ENCODE results near the gene BMP7. TPM values are rescaled to one million over a fixed set of nuclear protein-coding genes. Genes with fewer than 3 reads are reported as not detected.

BMP7 gene
- total RNA-seq, 2 experiments from 2014 or later: not detected

GRCh38 chr20:57294550-57294949 lies 28.1 kb upstream of the BMP7 start:
- Mint-ChIP-seq H3K9me3 (no peaks in the 10 kb centered on the region), H3K4me3 (no peak overlapping the region), H3K4me1 (ENCODE audit: low read depth) (no peaks in the 10 kb centered on the region), H3K36me3 (ENCODE audit: low read depth) (no peaks in the 10 kb centered on the region), H3K27ac (no peak overlapping the region), H3K27me3 (peaks cover 50% of the 10 kb centered on the region)
- H3K27ac ChIP-seq (ENCODE audit: low read depth in 1 of 2, low read length in 2 of 2): no peak overlapping the region
- H3K4me3 ChIP-seq (ENCODE audit: low read length): no peak overlapping the region
- H3K27me3 ChIP-seq (ENCODE audit: control insufficient read depth in 1 of 2, insufficient read depth in 2 of 2, low read length in 2 of 2): peaks cover 13 to 19% of the 10 kb centered on the region in 2 experiments
- H3K4me1 ChIP-seq (ENCODE audit: insufficient read depth, low read length): no peaks in the 10 kb centered on the region
- ATAC-seq (ENCODE audit: poor library complexity): no peak
- intact Hi-C loops (cut with DNase I, micrococcal nuclease): no loop called here
- no peaks in the 10 kb centered on the region for H3K36me3 ChIP-seq (ENCODE audit: insufficient read depth, low read length)
- POLR2A ChIA-PET: no interaction called here
- TF ChIP-seq CTCF (IDR thresholded peaks at IDR 0.05): no peak
- H3K9me3 ChIP-seq (ENCODE audit: control insufficient read depth in 1 of 2, insufficient read depth in 1 of 2, low read length in 2 of 2): peaks cover 0 to 5% of the 10 kb centered on the region in 2 experiments
- DNase-seq: no peak
- CTCF ChIA-PET: no interaction called here

- peaks cover 49% of the 10 kb centered on the region for H3K27me3 Mint-ChIP-seq
- H3K27ac ChIP-seq (ENCODE audit: low read depth in 1 of 2, low read length in 2 of 2): no peak overlapping the region
- TF ChIP-seq CTCF (IDR thresholded peaks at IDR 0.05): no peak
- no peaks in the 10 kb centered on the region for H3K4me1 Mint-ChIP-seq (ENCODE audit: low read depth)
- H3K4me3 ChIP-seq (ENCODE audit: low read length): no peak overlapping the region
- ATAC-seq (ENCODE audit: poor library complexity): no peak
- no peaks in the 10 kb centered on the region for H3K4me1 ChIP-seq (ENCODE audit: insufficient read depth, low read length)
- peaks cover 18 to 25% of the 10 kb centered on the region in 2 experiments for H3K27me3 ChIP-seq (ENCODE audit: control insufficient read depth in 1 of 2, insufficient read depth in 2 of 2, low read length in 2 of 2)
- no peaks in the 10 kb centered on the region for H3K9me3 Mint-ChIP-seq
- no peak overlapping the region for H3K27ac Mint-ChIP-seq
- DNase-seq: no peak
- H3K9me3 ChIP-seq (ENCODE audit: control insufficient read depth in 1 of 2, insufficient read depth in 1 of 2, low read length in 2 of 2): peaks cover 0 to 5% of the 10 kb centered on the region in 2 experiments
- POLR2A ChIA-PET: no interaction called here
- H3K4me3 Mint-ChIP-seq: no peak overlapping the region
- H3K36me3 ChIP-seq (ENCODE audit: insufficient read depth, low read length): no peaks in the 10 kb centered on the region
- CTCF ChIA-PET: no interaction called here
- no peaks in the 10 kb centered on the region for H3K36me3 Mint-ChIP-seq (ENCODE audit: low read depth)
- intact Hi-C loops (cut with DNase I, micrococcal nuclease): no loop called here
Measured at GRCh38 chr20:57293995-57294394, 27.6 kb upstream of the BMP7 start.

- Histone ChIP-seq H3K36me3 (ENCODE audit: insufficient read depth, low read length) (no peaks in the 10 kb centered on the region), H3K27me3 (ENCODE audit: control insufficient read depth in 1 of 2, insufficient read depth in 2 of 2, low read length in 2 of 2) (peaks cover 19 to 38% of the 10 kb centered on the region in 2 experiments), H3K4me1 (ENCODE audit: insufficient read depth, low read length) (no peaks in the 10 kb centered on the region), H3K27ac (ENCODE audit: low read depth in 1 of 2, low read length in 2 of 2) (no peak overlapping the region), H3K4me3 (ENCODE audit: low read length) (no peak overlapping the region), H3K9me3 (ENCODE audit: control insufficient read depth in 1 of 2, insufficient read depth in 1 of 2, low read length in 2 of 2) (peaks cover 0 to 5% of the 10 kb centered on the region in 2 experiments)
- intact Hi-C loops (cut with DNase I, micrococcal nuclease): no loop called here
- ChIA-PET CTCF (no interaction called here), POLR2A (no interaction called here)
- Mint-ChIP-seq H3K27ac (no peak overlapping the region), H3K27me3 (peaks cover 59% of the 10 kb centered on the region), H3K36me3 (ENCODE audit: low read depth) (no peaks in the 10 kb centered on the region), H3K4me1 (ENCODE audit: low read depth) (no peaks in the 10 kb centered on the region), H3K4me3 (no peak overlapping the region), H3K9me3 (no peaks in the 10 kb centered on the region)
- ATAC-seq (ENCODE audit: poor library complexity) (no peak), DNase-seq (no peak)
- no peak for TF ChIP-seq CTCF (IDR thresholded peaks at IDR 0.05)
Measured at GRCh38 chr20:57292611-57293010, 26.2 kb upstream of the BMP7 start.

All from CD4-positive, alpha-beta T cell (primary cell).